ENCODE results near the gene AGMO.

Gene AGMO

GRCh38 chr7:15345216-15345615 lies 216.6 kb downstream of the AGMO start:
- TF ChIP-seq CTCF (IDR thresholded peaks at IDR 0.05), result no peak

- no peak for TF ChIP-seq CTCF (IDR thresholded peaks at IDR 0.05)
These were observed 220.0 kb downstream of the AGMO start for GRCh38 chr7:15341817-15342216.

- TF ChIP-seq CTCF (IDR thresholded peaks at IDR 0.05), result no peak
These were observed 225.7 kb downstream of the AGMO start for GRCh38 chr7:15336146-15336545.

GRCh38 chr7:15335390-15335789 lies 226.4 kb downstream of the AGMO start:
- no peak for TF ChIP-seq CTCF (IDR thresholded peaks at IDR 0.05)

- no peak for TF ChIP-seq CTCF (IDR thresholded peaks at IDR 0.05)
These were observed 227.1 kb downstream of the AGMO start for GRCh38 chr7:15334536-15335263.

GRCh38 chr7:15332956-15333355 lies 228.9 kb downstream of the AGMO start:
- no peak for TF ChIP-seq CTCF (IDR thresholded peaks at IDR 0.05)

- TF ChIP-seq CTCF (IDR thresholded peaks at IDR 0.05), result no peak
These were observed 230.9 kb downstream of the AGMO start for GRCh38 chr7:15330943-15331342.

- no peak for TF ChIP-seq CTCF (IDR thresholded peaks at IDR 0.05)
These were observed 234.8 kb downstream of the AGMO start for GRCh38 chr7:15327001-15327400.
